Non-pigmented ciliary epithelial cell (primary cell): ENCODE results near the gene SPTB.
"Not testable (repeated sequence)": the region's sequence is repeated elsewhere in the genome, so short reads cannot be mapped to it uniquely, and the experiment has no call there.

Experiments used
- DNase-seq: peaks from one replicate; pipeline ENCODE4 v3.0.0-alpha.2; 2010; ENCODE audit warnings: low read depth

The SPTB gene

DNA sequence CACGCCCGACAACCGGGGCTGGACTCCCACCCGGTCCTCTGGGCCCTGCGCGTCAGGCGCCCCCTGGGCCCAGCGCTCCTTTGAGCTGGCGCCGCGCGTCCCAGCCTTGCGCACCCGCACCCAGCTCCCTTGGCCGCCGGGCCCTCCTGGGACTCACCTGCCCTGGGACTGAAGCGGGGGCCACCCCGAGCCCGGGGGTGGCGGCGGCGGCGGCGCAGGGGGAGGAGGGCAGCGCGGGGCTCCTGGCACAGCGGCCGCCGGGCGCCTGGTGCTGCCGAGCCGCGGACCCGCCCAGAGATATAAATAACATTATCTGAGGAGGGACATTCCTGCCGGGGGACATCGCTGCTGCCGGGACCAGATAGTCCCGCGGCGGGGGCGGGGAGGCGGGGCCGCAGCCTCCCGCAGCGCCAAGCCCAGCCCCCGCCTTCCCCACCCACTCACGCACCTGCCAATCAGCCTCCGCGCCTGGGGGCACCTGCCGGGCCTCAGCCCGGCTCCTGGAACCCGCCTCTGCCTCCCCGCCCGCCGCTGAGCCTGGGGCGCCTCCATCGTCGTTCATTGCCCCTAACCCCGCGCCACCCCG, at the start of gene SPTB:
SPTB (minus strand) TSS at position 273 of the 586 bp plus-strand sequence. CDS start 56,813 bp downstream, outside the sequence.
- no peak for DNase-seq

DNA sequence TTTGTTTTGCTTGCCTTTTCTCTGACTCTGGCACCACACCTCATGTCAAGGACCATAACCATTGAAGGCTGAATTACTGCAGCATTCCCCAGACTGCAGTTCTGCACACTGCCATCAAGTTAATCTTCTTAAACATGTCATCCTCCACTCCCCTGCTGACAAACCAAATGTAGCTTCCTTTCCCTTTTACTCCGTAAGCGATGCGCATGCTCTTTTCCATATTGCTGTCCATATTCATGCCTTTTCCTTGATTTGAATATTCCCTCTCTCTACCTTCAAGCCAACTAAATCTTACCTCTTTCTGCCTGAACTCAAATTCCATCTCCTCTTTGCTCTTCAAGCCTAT, 49.3 kb upstream of the SPTB start:
- no peak for DNase-seq

DNA sequence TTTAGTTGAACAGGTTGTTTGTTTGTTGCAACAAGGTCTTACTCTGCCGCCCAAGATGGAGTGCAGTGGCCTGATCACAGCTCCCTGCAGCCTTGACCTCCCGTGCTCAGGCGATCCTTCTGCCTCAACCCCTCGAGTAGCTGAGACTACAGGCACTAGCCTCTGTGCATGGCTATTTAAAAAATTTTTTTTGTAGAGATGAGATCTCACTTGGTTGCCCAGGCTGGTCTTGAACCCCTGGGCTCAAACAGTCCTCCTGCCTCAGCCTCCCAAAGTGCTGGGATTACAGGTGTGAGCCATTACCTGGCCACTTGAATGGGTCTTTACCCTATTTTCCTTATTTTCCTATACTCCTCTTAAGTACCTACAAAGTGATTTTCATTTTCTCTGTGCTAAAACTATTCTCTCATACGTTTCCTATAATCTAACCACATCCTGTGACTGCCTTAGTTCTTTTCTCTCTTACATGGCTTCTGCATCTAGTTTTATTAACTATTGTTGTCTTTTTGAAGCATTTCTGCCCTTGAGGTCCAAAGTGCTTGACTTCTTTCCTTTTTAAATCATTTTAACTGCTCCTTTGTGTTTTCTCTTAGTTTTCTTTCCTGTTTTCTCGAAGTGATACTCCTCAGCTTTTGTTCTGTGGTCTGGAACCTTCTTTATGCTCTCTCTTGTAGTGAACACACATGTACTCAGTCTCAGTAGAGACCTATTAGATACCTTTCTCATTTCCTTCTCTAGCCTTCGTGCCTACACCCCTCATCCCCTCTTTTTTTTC, 48.7 kb upstream of the SPTB start:
- no peak for DNase-seq

DNA sequence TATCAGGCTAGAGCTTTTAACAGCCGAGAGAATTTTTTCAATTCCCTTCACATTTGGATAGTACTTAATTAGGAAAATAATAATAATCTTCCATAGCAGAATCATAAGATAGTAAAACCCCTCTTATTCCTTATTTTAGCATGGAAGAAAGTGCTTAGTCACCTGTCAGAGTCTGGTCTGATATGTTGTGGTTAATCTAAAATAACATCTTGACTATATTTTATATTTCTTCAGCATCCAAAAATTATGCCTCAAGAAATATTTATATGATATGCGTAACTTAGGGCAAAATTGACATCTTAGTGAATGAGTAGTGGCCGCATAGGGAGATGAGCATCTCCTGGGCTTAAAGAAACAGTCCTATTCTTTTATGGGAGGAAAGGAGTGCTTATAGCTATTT, 47.3 kb upstream of the SPTB start:
- DNase-seq = no peak

DNA sequence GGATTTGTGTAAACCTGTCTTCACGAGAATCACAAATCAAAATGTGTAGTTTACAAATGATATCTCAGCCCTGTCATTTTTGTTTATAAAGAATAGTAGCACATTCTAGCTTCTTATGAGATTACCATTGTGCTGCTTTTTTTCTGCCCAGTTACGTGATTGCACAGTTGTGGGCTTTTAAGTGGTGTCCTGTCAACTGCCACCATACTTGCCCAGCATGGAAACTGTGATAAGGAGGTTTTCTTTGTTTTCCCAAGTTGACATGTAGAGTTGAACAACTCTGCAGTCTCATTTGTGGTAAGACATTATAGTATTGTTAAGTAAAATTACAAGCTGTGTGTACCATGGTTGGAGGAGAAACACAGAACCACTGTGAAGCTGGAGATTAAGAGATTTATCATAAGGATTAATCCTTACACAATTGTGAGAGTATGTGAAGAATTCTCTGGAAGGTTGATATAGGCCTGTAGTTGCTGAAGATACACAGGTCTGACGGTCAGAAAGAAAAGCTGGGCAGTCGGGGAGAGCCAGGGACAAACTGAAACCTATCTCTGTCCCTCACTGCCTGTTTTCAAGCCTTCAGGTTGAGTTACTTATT, 46.8 kb upstream of the SPTB start:
- no peak for DNase-seq

DNA sequence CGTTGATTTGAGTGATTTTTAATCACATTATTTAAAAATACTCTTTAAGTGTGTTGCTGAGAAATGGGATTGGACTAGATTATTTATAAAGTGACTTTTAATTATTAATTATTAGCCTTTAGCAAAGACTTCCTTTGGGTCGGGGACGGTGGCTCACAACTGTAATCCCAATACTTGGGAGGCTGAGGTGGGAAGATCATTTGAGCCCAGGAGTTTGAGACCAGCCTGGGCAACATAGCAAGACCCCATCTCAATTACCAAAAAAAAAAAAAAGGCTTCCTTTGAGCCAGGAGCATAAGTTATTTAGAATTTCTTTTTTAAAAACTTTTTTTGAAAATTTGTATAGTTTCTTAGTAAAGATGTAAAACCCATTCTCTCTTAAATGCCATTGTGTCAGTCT, 43.3 kb upstream of the SPTB start:
- no peak for DNase-seq

DNA sequence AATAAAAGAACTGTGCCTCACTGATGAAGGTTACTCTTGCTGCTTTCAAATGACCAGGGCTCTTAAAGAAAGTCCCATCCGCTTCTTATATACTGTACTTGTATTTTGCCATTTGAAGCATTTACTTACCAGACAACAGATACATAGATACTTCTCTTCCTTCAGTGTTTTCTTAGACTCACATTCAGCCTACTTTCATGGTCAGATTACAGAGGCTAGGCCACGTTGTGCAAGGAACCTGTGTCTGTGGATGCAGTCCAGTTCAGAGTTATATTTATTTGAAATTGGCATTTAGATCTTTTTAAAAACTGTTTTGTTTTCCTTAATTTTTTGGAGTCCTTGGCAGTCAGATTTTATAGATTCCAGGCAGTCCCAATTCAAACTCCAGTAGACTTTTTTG, 40.8 kb upstream of the SPTB start:
- no peak for DNase-seq

DNA sequence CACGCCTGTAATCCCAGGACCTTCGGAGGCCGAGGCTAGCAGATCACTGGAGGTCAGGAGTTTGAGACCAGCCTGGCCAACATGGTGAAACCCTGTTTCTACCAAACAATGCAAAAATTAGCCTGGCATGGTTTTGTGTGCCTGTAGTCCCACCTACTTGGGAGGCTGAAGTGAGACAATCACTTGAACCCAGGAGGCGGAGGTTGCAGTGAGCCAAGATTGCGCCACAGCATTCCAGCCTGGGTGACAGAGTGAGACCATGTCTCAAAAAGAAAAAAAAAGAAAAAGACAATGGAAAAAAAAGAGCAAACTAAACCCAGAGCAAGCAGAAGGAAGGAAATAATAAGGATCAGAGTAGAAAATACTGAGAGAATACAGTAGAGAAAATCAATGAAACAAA, 39.9 kb upstream of the SPTB start:
- no peak for DNase-seq

DNA sequence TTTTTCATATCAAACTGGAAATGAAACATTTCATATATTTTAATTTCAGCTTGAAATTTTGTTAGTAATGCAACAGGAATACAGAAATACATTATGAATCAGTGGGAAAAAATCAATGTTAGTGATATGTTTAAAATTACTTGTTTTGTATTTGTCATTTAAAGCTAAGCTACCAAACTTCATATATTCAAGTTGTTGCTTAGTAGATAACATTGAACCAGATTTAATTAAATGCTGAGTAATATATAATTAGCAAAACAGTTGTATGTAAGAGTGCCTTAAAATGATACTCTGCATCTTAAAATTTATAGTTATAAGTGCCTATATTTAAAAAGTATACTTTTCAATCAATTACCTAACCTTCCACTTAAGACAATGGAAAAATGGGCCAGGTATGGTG, 39.5 kb upstream of the SPTB start:
- no peak for DNase-seq

DNA sequence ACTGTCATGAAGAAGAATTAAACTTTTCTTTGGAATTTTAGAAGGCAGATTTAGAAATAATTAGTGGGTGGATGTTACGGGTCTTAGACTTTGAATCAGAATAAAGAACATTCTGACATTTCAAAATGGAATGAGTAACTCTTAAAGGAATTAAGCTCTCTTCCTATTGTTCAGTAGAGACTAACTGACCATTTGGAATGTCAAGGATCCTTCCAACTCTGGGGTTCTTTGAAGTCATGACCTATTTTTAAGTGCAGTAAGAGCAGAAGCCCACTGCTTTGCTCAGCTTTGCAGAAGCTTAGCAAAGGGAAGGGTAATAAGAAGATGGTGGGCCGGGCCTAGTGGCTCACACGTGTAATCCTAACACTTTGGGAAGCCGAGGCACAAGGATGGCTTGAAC, 38.5 kb upstream of the SPTB start:
- no peak for DNase-seq

DNA sequence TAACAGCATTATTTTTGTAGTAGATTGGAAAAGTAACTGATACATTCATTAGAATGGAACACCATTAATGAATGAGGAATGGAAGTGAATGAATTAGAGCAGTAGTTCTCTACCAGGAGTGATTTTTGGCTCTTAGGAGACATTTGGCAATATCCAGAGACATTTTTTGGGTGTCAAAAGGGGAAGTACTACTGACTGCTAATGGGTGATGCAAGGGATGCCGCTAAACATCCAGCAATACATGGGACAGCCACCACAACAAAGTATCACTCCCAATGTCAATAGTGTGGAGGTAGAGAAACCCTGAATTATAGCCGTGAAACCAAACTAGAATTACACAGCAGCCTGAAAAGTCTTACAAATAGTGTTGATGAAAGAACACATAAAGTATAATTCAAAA, 36.1 kb upstream of the SPTB start:
- DNase-seq = no peak

DNA sequence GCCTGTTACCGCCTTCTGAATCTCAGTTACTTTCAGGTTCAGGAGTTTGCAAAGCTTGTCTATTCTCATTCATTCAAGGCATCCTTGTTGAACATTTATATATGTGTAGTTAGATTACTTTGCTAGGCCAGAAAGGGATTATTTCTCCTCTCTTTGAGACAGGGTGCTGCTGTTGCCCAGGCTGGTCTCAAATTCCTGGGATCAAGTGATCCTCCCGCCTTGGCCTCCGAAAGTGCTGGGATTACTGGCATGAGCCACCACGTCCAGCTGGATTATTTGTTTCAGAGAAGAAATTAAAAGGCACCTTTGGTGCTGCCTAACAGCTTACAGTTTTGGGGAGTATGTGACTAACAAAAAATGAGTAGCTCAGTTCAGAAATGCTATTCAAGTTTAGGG, 35.3 kb upstream of the SPTB start:
- DNase-seq = no peak

DNA sequence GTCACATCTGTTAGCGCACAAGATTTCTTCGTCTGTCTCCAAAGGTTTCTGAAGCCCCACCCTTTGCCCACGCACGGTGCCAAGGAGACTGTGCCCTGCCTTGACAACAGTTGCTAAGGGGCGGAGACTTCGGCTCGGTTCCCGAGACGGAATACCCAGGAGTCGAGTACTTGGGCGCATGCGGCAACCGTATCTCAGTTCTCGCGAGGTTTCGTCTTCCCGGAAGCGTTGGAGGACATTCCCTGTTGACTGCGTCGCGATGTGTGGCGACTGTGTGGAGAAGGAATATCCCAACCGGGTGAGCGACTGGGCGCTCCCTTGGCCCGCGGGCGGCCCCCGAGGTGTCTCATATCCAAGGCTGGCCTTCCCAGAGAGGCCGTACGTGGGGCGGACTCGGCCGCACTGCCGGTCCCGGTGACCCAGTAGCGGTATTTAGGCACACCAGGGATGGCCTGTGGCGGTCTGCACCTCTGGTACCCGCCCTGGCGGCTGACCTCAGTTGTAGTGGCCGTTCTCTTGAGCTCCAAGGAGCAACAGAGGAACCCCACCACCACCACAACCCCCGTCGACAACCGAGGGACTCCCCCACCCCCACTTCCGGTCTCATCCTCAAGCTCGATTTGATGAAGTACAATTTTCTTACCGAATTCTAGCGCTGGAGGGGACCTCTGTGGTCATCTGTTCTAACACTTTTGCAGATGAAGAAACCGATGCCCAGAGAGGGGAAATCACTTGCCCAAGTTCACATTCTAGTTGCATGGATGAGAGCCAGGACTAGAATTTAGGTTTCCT, 34.7 kb upstream of the SPTB start, which contains the start of gene CHURC1:
CHURC1 (plus strand) TSS at position 219 of the 792 bp plus-strand sequence; CDS start at position 260, 41 bp downstream.
- peak; percentile 90 for DNase-seq

DNA sequence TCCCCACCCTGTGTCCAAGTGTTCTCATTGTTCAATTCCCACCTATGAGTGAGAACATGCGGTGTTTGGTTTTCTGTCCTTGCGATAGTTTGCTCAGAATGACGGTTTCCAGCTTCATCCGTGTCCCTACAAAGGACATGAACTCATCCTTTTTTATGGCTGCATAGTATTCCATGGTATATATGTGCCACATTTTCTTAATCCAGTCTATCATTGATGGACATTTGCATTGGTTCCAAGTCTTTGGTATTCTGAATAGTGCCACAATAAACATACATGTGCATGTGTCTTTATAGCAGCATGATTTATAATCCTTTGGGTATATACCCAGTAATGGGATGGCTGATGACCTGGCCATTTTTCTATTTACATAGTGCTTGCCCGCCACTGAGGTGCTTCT, 33.8 kb upstream of the SPTB start:
- DNase-seq = not testable (repeated sequence)

DNA sequence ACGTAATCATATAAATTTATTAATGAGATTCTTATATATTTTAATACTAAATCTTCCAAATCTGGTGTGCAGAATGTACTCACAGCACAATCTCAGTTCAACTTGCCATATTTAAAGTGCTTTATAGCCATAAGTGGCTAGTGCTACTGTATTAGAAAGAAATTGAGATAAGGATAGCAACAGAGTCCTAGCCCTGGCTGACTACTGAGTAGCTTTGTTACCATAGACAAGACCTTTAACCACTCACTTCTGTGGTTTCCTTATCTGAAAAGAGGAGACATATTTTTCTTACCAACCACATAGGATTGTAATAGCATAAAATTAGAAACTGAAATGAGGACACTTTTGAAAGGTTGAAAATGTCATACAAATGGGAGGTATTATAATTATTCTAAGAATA, 32.6 kb upstream of the SPTB start:
- no peak for DNase-seq

DNA sequence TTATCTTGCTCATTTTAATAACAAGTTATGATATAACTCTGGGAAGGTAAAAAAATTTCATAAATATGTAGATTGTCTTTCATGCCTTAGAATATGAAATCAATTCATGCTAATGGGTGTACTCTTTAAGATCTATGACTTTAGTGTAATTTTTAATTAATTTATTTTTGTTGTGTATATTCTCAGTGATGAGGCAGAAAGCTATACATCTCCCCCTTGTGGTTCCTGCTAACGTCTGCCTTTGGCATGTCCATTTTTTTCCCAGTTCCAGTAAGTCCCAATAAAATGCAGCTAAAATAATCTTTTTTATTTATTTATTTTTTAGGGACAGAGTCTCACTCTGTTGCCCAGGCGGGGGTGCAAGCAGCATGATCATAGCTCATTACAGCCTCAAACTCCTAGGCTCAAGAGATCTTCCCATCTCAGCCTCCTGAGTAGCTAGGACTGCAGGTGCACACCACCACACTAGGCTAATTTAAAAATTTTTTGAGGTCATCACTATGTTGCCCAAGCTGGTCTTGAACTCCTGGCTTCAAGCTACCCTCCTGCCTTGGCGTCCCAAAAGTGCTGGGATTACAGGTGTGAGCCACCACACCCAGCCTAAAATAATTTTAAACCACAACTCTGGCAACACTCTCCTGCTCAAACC, 31.3 kb upstream of the SPTB start:
- no peak for DNase-seq

DNA sequence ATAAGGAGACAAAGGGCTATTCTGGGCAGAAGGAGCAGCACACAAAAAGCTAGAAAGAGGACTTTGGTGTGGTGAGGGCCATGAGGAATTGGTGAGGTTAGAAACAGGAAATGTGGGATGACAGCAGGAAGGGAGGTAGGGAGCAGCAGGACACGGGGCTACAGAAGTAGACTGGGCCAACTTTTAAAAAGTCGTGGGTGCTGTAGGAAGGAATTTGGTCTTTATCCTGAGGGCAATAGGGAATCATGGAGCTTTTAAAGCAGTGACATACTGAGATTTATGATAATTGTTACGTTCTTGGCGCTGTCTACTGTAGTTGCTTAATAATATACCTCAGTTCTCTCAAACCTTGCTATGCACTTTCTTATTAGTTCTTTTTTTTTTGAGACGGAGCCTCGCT, 26.3 kb upstream of the SPTB start:
- DNase-seq = no peak

DNA sequence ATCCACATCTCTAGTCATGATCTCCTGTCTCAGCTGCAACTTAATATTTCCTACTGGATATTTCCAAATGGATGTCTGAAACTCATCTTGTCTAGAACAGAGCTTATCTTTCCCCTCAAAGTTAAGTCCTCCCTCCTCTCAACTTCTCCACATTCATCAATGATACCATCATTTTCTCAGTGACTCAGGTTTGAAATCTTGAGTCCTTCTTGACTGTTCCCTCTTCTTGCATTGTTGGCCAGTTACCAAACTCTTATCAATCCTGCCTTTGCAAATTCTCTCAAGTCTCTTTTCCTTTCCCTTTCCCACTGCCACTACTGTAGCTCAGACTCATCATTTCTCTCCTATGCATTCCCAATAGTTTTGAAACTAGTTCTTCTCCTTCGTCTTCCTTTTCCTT, 20.3 kb upstream of the SPTB start:
- no peak for DNase-seq

DNA sequence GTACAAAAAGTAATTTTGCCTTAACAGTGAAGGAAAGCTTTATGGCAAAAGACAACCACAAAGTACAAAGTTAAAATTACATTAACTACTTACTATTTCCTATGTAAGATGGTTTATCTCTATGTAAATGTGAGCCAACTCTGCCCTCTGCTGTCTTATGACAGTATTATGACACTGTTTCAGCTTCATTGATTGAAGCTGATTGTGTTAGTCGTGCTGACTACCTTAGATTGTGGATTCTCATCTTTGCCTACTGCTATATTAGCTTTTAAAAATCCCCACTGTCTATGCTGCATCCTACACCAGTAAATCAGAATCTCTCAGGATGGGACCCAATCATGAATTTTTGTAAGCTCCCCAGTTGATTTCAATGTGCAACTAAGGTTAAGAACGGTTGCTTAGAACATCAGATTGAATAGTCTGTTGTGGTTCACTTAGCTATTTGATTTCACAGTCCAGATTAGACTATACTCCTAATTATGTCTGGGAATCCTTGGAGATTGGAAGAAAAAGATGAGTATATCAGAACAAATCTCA, 12.2 kb upstream of the SPTB start:
- DNase-seq = no peak

DNA sequence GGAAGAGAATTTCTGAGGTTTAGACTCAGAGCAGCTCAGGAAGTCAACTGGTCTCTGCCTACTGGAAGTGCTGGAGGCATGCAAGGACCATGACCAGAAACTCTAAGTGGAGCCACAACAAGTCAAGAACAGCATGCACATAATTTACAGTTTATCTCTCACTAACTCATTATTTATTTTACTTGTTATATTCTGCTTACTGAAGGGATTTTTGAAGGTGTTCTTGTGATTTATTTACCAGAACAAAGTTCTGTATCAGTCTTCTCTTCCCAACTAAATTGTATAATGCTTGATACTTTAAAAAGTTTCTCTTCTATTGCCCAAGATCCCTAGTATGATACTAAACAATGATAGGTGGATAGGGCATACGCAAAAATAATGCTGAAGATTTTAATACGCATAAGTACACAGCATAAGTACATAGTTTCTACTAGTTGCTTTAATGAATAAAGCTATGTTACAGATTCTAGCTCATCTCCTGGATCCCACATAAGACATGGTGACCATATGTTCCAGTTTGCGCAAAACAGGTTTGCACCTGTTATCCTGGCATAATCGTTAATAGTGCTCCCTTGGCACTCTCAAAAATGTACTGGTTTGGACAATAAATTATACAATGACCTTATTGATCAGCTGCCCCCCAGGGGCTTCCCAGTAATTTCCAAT, 11.6 kb upstream of the SPTB start:
- DNase-seq = no peak

DNA sequence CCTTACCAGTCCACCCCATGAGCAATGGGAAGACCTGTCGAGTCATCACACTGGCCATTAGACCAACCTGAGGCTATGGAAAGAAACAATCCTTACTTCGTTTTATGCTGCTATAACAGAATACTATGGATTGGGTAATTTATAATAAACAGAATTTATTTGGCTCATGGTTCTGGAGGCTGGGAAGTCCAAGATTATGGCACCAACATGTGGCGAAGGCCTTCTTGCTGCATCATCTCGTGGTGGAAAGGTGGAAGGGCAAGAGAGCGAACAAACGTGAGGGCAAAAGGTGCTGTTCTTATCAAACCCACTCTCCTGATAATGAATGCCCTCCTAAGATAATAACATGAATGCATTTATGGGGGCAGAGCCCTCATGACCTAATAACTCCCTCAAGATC, 9.6 kb upstream of the SPTB start:
- no peak for DNase-seq
